Body of pancreas (tissue), 4 donors: ENCODE results near the gene PPARA.

Experiments
- POLR2A ChIP-seq, 3 donors: fragments of 450-650 bp; IDR thresholded peaks; one replicate each; pipeline ENCODE4 v1.6.1; 2016; ENCODE audit warnings: antibody characterized with exemption in 3 of 3, mild to moderate bottlenecking in 2 of 3
- TF ChIP-seq, protein P1 (sequence below), 7 experiments: fragments of 450-650 bp in 4 of 7; fragments of 200-600 bp in 3 of 7; sonication (generic) in 3 of 7; IDR thresholded peaks; one replicate each; pipeline ENCODE4 v1.5.1; 2016 to 2019; ENCODE audit warnings: antibody characterized with exemption in 7 of 7

DNA sequence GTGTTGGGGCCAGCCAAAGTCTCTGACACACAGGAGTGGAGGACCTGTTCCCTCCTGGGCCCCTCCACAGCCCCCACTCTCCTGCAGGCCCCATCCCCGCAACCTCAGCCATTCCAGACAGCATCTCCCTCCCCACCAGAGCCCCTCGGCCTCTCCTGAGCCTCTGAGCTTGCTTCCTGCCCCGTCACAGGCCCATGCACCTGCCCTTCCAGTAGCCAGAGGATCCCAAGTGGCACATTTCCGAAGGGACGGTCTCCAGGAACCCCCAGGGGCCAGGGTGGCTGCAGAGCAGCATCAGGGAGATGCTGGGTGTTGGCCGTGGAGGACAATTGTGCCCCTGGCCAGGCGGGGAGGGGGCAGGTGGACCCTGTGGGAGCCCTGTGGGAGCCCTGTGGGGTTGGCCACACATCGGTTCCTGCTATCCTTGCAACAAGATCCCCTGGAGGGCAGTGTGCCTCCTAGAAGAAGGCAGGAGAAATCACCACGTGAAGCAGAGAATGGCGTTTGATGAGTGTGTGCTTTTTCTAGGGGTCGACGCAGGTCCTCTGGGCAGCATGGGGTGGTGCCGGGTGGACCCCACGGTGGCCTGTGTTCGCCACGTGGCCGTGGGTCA is 45.3 kb upstream of the PPARA start:
- TF ChIP-seq, protein P1, sequence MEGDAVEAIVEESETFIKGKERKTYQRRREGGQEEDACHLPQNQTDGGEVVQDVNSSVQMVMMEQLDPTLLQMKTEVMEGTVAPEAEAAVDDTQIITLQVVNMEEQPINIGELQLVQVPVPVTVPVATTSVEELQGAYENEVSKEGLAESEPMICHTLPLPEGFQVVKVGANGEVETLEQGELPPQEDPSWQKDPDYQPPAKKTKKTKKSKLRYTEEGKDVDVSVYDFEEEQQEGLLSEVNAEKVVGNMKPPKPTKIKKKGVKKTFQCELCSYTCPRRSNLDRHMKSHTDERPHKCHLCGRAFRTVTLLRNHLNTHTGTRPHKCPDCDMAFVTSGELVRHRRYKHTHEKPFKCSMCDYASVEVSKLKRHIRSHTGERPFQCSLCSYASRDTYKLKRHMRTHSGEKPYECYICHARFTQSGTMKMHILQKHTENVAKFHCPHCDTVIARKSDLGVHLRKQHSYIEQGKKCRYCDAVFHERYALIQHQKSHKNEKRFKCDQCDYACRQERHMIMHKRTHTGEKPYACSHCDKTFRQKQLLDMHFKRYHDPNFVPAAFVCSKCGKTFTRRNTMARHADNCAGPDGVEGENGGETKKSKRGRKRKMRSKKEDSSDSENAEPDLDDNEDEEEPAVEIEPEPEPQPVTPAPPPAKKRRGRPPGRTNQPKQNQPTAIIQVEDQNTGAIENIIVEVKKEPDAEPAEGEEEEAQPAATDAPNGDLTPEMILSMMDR (IDR thresholded peaks at IDR 0.05), result no peak
- no peak for TF ChIP-seq POLR2A (IDR thresholded peaks at IDR 0.05)
